GM12878 (cell line): Measurements from ENCODE around the gene AOPEP.

Experiments
- ASH2L ChIP-seq: fragments of 300-600, 200-600 bp; sonication (generic); IDR thresholded peaks from 2 replicates; pipeline ENCODE4 v1.6.1; 2017; ENCODE audit warnings: low read depth, mild to moderate bottlenecking, borderline replicate concordance
- EP300 ChIP-seq, 2 experiments: fragments of 150-350 bp in 1 of 2; IDR thresholded peaks; 2 replicates each; pipeline ENCODE4 v1.6.1; 2011 to 2012; ENCODE audit warnings: low read depth in 2 of 2, low read length in 2 of 2, borderline replicate concordance in 1 of 2, improper control_type of control experiment in 1 of 2, inconsistent platforms in 1 of 2; ENCODE audit not compliant: control insufficient read depth in 1 of 2
- NR2C1 ChIP-seq: fragments of 450-650 bp; IDR thresholded peaks from 2 replicates; pipeline ENCODE4 v1.6.1; 2017; ENCODE audit warnings: antibody characterized with exemption, mild to moderate bottlenecking, moderate library complexity
- PKNOX1 ChIP-seq: fragments of 450-650 bp; IDR thresholded peaks from 2 replicates; pipeline ENCODE4 v1.6.1; 2016; ENCODE audit warnings: mild to moderate bottlenecking
- POLR2A ChIP-seq: IDR thresholded peaks from 2 replicates; pipeline ENCODE4 v1.6.1; 2011; ENCODE audit warnings: low read depth, mild to moderate bottlenecking, low read length
- TF ChIP-seq, protein P1 (sequence below), 3 experiments: IDR thresholded peaks in 2 of 3; conservative IDR thresholded peaks in 1 of 3; 2 replicates each; pipeline ENCODE4 v1.5.1; 2011; ENCODE audit warnings: low read depth in 3 of 3, low read length in 3 of 3, mild to moderate bottlenecking in 3 of 3, control low read depth in 2 of 3, moderate library complexity in 2 of 3, inconsistent platforms in 1 of 3, mixed read lengths in 1 of 3; ENCODE audit not compliant: control insufficient read depth in 2 of 3, insufficient read depth in 1 of 3; ENCODE audit errors: extremely low read depth in 1 of 3

DNA sequence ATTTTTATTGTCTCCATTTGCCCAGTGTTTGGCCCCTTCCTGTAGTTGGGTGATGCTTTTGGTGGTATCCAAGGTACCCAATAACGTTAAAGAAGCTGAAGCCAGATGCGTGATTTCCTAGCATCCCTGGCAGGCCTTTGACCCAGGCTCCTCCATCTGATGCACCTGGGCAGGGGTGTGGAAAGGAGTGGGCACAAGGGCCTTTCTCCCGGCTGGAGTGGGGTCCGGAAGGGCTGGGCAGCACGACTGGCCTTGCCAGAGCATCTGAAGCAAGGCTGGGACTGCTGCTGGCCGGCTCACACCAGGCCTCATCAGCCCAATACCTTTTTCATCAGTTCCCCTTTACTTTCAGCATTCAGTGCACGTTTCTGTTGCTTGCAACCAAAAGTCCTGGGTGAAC is 370.8 kb downstream of the AOPEP start:
- TF ChIP-seq, protein P1, sequence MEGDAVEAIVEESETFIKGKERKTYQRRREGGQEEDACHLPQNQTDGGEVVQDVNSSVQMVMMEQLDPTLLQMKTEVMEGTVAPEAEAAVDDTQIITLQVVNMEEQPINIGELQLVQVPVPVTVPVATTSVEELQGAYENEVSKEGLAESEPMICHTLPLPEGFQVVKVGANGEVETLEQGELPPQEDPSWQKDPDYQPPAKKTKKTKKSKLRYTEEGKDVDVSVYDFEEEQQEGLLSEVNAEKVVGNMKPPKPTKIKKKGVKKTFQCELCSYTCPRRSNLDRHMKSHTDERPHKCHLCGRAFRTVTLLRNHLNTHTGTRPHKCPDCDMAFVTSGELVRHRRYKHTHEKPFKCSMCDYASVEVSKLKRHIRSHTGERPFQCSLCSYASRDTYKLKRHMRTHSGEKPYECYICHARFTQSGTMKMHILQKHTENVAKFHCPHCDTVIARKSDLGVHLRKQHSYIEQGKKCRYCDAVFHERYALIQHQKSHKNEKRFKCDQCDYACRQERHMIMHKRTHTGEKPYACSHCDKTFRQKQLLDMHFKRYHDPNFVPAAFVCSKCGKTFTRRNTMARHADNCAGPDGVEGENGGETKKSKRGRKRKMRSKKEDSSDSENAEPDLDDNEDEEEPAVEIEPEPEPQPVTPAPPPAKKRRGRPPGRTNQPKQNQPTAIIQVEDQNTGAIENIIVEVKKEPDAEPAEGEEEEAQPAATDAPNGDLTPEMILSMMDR (IDR thresholded peaks at IDR 0.05 in 2 of 3, conservative IDR thresholded peaks at IDR 0.05 in 1 of 3; ENCODE audit: control insufficient read depth in 2 of 3, extremely low read depth in 1 of 3, insufficient read depth in 1 of 3, low read depth in 3 of 3, low read length in 3 of 3): no peak
- TF ChIP-seq EP300 (IDR thresholded peaks at IDR 0.05; ENCODE audit: borderline replicate concordance in 1 of 2, control insufficient read depth in 1 of 2, low read depth in 2 of 2, low read length in 2 of 2) (no peak), PKNOX1 (no peak), NR2C1 (no peak), POLR2A (no peak), ASH2L (no peak)
